Mesothelial cell of epicardium (in vitro differentiated cells): ENCODE results near the gene CCDC146. TPM values are rescaled to one million over a fixed set of nuclear protein-coding genes. Genes with fewer than 3 reads are reported as not detected.
"Not testable (repeated sequence)": the region's sequence is repeated elsewhere in the genome, so short reads cannot be mapped to it uniquely, and the experiment has no call there.

ENCODE experiments used
- DNase-seq, 2 experiments: peaks; one replicate each; pipeline ENCODE4 v3.0.0; 2021; ENCODE audit warnings: low spot score in 2 of 2; ENCODE audit not compliant: unreplicated experiment in 2 of 2
- H3K27ac Mint-ChIP-seq: 2 replicates; pipeline ENCODE4 v1.8.0; 2021; ENCODE audit warnings: mixed read lengths
- H3K27me3 Mint-ChIP-seq: 2 replicates; pipeline ENCODE4 v1.8.0; 2021; ENCODE audit warnings: low read depth, mixed read lengths
- H3K36me3 Mint-ChIP-seq: 2 replicates; pipeline ENCODE4 v1.8.0; 2021; ENCODE audit warnings: mixed read lengths
- H3K4me1 Mint-ChIP-seq: 2 replicates; pipeline ENCODE4 v1.8.0; 2021; ENCODE audit warnings: mixed read lengths
- H3K4me3 Mint-ChIP-seq: 2 replicates; pipeline ENCODE4 v1.8.0; 2021; ENCODE audit warnings: mild to moderate bottlenecking, moderate library complexity, mixed read lengths
- H3K9me3 Mint-ChIP-seq: 2 replicates; pipeline ENCODE4 v1.8.0; 2021; ENCODE audit warnings: mixed read lengths
- CTCF ChIP-seq: fragments of 200-600 bp; sonication (generic); IDR thresholded peaks from one replicate; pipeline ENCODE4 v1.5.0; 2021; ENCODE audit warnings: antibody characterized with exemption; ENCODE audit not compliant: unreplicated experiment
- total RNA-seq: library from RNA; stranded (reverse); gene quantifications from 3 replicates; pipeline ENCODE4 v1.2.1, GENCODE V29; 2021

Gene CCDC146
- total RNA-seq, 1 donor from 2014 or later: 13.9 TPM

GRCh38 chr7:77108362-77108761 is 14.1 kb upstream of the CCDC146 start:
- not testable (repeated sequence) for H3K4me1 Mint-ChIP-seq, H3K4me3 Mint-ChIP-seq, H3K27ac Mint-ChIP-seq, DNase-seq, H3K9me3 Mint-ChIP-seq, H3K36me3 Mint-ChIP-seq, H3K27me3 Mint-ChIP-seq

- not testable (repeated sequence) for H3K36me3 Mint-ChIP-seq, DNase-seq, H3K27me3 Mint-ChIP-seq, H3K9me3 Mint-ChIP-seq, H3K4me3 Mint-ChIP-seq, H3K4me1 Mint-ChIP-seq, H3K27ac Mint-ChIP-seq
- TF ChIP-seq CTCF: peak; percentile 20
These were observed 9.6 kb upstream of the CCDC146 start for GRCh38 chr7:77112719-77113306.

GRCh38 chr7:77125486-77125885 is 3.1 kb downstream of the CCDC146 start:
- H3K4me3 Mint-ChIP-seq, DNase-seq, H3K4me1 Mint-ChIP-seq, H3K9me3 Mint-ChIP-seq, H3K27ac Mint-ChIP-seq, H3K36me3 Mint-ChIP-seq, H3K27me3 Mint-ChIP-seq: not testable (repeated sequence)

DNA sequence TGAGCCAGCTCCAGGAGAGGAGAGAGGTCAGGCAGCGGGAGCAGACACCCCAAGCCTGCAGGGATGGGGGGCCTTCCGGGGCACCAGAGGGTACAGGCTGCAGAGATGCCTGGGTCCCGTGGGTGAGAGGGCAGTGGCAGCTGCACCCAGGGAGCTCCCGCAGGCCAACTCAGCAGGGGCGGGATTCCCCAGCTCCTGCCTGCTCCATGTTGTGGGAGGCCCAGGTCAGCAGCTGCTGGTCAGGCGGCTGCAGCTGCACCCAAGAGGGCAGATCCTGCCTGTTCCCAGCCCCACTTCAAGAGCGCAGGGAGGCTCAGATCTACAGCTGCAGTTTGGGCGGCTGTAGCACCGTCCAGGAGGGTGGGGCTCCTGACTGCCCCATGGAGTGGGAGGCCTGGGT is 4.6 kb downstream of the CCDC146 start:
- not testable (repeated sequence) for H3K27ac Mint-ChIP-seq, H3K4me1 Mint-ChIP-seq

DNA sequence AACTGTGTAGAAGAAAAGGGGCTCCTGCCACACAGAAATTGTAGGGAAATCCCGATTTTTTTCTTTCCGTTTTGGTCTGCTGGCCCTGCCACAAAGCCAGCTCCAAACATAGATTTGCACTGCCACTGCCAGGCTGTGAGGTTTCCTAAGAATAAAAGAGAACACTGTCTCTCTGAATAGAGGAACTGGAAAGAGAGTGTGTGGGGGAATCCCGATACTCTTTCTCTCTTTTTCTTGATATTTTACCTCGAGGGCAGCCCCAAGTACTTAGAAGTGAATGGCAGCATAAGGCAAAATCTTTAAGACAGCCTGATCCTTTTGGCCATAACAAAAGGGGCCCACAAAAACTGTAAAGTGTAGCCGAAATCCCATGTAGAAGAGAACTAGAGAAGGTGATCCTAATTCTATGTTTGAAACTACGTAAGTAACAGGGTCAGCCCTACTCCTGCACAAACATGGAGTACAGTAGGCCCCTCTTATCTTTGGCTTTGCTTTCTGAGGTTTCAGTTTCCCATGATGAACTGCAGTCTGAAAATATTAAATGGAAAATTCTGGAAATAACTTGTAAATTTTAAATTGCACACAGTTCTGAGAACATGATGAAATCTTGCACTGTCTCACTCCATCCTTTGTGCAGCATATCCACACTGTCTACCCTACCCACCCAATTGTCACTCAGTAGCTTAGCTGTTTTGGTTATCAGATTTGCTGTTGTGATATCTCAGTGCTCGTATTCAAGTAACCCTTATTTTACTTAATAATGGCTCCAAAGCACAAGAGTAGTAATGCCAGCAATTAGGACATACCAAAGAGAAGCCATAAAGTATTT is 6.4 kb downstream of the CCDC146 start:
- not testable (repeated sequence) for DNase-seq, H3K27ac Mint-ChIP-seq, H3K9me3 Mint-ChIP-seq, H3K4me1 Mint-ChIP-seq, H3K27me3 Mint-ChIP-seq, H3K36me3 Mint-ChIP-seq, H3K4me3 Mint-ChIP-seq

More for the DNA sequence above, 4.6 kb downstream of the CCDC146 start:
- not testable (repeated sequence) for H3K27me3 Mint-ChIP-seq, H3K4me3 Mint-ChIP-seq, H3K9me3 Mint-ChIP-seq, H3K36me3 Mint-ChIP-seq, DNase-seq

GRCh38 chr7:77131781-77132180 is 9.4 kb downstream of the CCDC146 start:
- not testable (repeated sequence) for H3K36me3 Mint-ChIP-seq, DNase-seq, H3K27ac Mint-ChIP-seq, H3K4me3 Mint-ChIP-seq, H3K9me3 Mint-ChIP-seq, H3K27me3 Mint-ChIP-seq, H3K4me1 Mint-ChIP-seq

DNA sequence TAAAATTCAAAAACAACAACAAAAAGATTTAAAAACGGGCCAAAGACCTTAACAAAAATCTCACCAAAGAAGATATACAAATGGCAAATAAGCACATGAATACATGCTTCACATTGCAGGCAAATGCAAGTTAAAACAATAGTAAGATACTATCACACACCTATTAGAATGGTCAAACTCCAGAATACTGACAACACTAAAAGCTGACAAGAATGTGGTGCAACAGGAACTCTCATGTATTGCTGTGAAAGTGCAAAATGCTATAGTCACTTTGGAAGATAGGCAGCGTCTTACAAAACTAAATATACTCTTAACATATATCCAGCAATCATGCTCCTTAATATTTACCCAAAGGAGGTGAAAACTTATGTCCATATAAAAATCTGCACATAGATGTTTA is 16.3 kb downstream of the CCDC146 start:
- peaks cover 19% of the 10 kb centered on the region for H3K9me3 Mint-ChIP-seq
- H3K4me3 Mint-ChIP-seq, H3K4me1 Mint-ChIP-seq, H3K27ac Mint-ChIP-seq, DNase-seq, H3K36me3 Mint-ChIP-seq, H3K27me3 Mint-ChIP-seq: not testable (repeated sequence)

- peaks cover 25% of the 10 kb centered on the region for H3K9me3 Mint-ChIP-seq
- not testable (repeated sequence) for H3K36me3 Mint-ChIP-seq, H3K4me3 Mint-ChIP-seq, H3K27me3 Mint-ChIP-seq, H3K4me1 Mint-ChIP-seq, H3K27ac Mint-ChIP-seq, DNase-seq
These were observed 17.9 kb downstream of the CCDC146 start for GRCh38 chr7:77140291-77140690.

DNA sequence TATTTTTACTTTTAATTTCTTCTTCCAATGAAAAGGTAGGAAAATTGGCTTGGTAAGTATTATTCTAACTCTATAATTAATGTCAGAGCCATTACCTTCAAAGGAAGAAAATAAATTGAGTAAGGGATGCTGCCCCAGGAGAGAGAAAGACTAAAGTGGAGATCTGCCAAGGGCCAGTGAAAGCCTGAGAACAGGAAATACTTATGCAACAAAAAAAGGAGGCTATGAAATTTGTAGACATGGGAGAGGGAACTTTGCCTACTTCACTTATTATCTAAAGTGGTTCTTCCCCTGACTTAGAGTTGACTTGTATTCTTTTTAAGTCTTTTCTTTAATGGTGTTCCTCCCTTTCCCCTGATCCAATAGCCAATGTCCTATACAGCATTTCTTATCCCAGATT is 29.8 kb downstream of the CCDC146 start:
- not testable (repeated sequence) for H3K36me3 Mint-ChIP-seq, H3K4me3 Mint-ChIP-seq, H3K27me3 Mint-ChIP-seq, H3K9me3 Mint-ChIP-seq, DNase-seq, H3K27ac Mint-ChIP-seq, H3K4me1 Mint-ChIP-seq

GRCh38 chr7:77154917-77155464 is 32.6 kb downstream of the CCDC146 start:
- not testable (repeated sequence) for H3K36me3 Mint-ChIP-seq, H3K4me3 Mint-ChIP-seq, H3K27me3 Mint-ChIP-seq, H3K4me1 Mint-ChIP-seq, H3K27ac Mint-ChIP-seq, H3K9me3 Mint-ChIP-seq, DNase-seq

DNA sequence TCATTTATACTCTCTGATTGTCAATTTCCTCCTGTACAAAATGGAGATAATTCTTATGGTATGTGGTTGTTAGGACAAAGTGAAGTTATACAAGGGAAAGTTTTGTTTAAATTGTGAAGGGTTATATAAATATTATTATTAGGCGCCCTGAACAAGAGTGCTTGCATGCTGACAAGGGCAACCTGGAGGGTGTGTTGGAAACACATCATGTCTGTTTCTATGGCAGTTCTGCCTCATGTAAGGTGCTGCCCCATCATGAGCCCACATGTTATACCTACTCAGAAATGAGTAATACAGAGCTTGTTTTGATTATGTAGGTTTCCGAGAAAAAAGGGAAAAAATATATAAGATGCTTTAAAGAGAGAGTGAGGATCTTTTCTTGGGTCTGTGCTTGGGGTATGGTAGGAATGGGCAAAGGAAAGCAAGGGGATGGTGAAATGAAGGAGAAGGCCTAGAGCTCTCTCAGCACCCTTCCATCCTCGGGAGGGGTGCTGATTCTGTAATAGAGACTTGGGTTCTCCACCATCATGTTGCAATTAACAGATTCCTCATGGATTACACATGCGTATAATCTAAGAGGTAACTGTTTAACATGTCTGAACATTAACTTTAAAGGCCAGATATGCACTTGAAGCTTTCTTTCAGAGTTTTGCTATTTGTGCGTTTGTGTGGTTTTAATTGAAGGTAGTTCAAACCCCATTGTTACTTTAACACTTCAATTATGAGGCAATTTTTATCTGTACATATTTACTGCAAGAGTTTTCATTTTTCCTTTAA is 33.4 kb downstream of the CCDC146 start:
- not testable (repeated sequence) for H3K27me3 Mint-ChIP-seq, H3K4me1 Mint-ChIP-seq

GRCh38 chr7:77157034-77157433 is 34.6 kb downstream of the CCDC146 start:
- DNase-seq, H3K9me3 Mint-ChIP-seq, H3K4me3 Mint-ChIP-seq, H3K36me3 Mint-ChIP-seq, H3K4me1 Mint-ChIP-seq, H3K27me3 Mint-ChIP-seq, H3K27ac Mint-ChIP-seq: not testable (repeated sequence)

More for the DNA sequence above, 33.4 kb downstream of the CCDC146 start:
- DNase-seq, H3K4me3 Mint-ChIP-seq, H3K9me3 Mint-ChIP-seq, H3K36me3 Mint-ChIP-seq, H3K27ac Mint-ChIP-seq: not testable (repeated sequence)
